ENCODE results near the gene NAGS. TPM values are rescaled to one million over a fixed set of nuclear protein-coding genes. Genes with fewer than 3 reads are reported as not detected.

The NAGS gene
- polyA plus RNA-seq, 1 of the 3 experiments (the other 2 are of a cell fraction): 1.7 TPM

- 13% methylated on average over 33 of the region's 78 CpGs for WGBS (ENCODE audit: low lambda C conversion rate)
- Histone ChIP-seq H3K27me3 (ENCODE audit: insufficient read depth) (peaks cover 14% of the 10 kb centered on the region; the same call in 1 of the 2 replicates), H3K36me3 (replicated peaks in 1 of 2; ENCODE audit: control insufficient read depth in 1 of 2, insufficient read depth in 2 of 2, low read length in 1 of 2) (no peaks in the 10 kb centered on the region), H3K79me2 (ENCODE audit: insufficient read depth) (no peaks in the 10 kb centered on the region), H3K9ac (no peak overlapping the region), H3K9me3 (no peaks in the 10 kb centered on the region), H3K4me2 (peak overlapping the region; percentile 74), H2AFZ (ENCODE audit: low read depth) (peak overlapping the region; percentile 68; the same call in 1 of the 2 replicates), H3K4me1 (ENCODE audit: control insufficient read depth in 1 of 2, insufficient read depth in 2 of 2, low read depth in 1 of 2, low read length in 1 of 2) (peaks cover 0 to 14% of the 10 kb centered on the region in 2 experiments; a peak in 1 of 4 replicates), H4K20me1 (ENCODE audit: insufficient read depth) (no peaks in the 10 kb centered on the region), H3K27ac (ENCODE audit: low read depth in 2 of 2, low read length in 1 of 2) (no peak overlapping the region), H3K9me2 (no peaks in the 10 kb centered on the region), H3F3A (replicated peaks; ENCODE audit: insufficient read depth) (no peaks in the 10 kb centered on the region), H3K4me3 (ENCODE audit: low read depth in 2 of 2, low read length in 1 of 2) (peak overlapping the region; percentile 41 to 54)
- CTCF ChIA-PET: interaction anchor here (0.6 to 5.3 kb wide), 25 partner anchors 9 to 1232 kb away, joined by 3 to 52 read pairs (median 4); partner anchors contain the start of genes PPY and TMEM101
- TF ChIP-seq CTCF (IDR thresholded peaks at IDR 0.05) (peak; percentile 39; the same call in 1 of the 2 replicates), MEF2A (IDR thresholded peaks at IDR 0.05; ENCODE audit: borderline replicate concordance, low read depth) (no peak), GATA2 (CRISPR knock-in tag; IDR thresholded peaks at IDR 0.05) (peak; percentile 77)
- peak; percentile 72 for DNase-seq
- POLR2A ChIA-PET: interaction anchor here (0.6 kb wide), 1 partner anchor 82 kb away, joined by 3 read pairs; the partner anchor contains the start of gene LSM12
Measured at GRCh38 chr17:43983515-43984411, 20.7 kb upstream of the NAGS start.

GRCh38 chr17:43984521-43984920 is 19.9 kb upstream of the NAGS start:
- DNase-seq: peak; percentile 71
- no peak overlapping the region for H3K27ac ChIP-seq (ENCODE audit: low read depth in 2 of 2, low read length in 1 of 2)
- no peak overlapping the region for H3K4me3 ChIP-seq (ENCODE audit: low read depth in 2 of 2, low read length in 1 of 2)
- POLR2A ChIA-PET: no interaction called here
- H3K9me2 ChIP-seq: no peaks in the 10 kb centered on the region
- no peaks in the 10 kb centered on the region for H3K36me3 ChIP-seq (replicated peaks in 1 of 2; ENCODE audit: control insufficient read depth in 1 of 2, insufficient read depth in 2 of 2, low read length in 1 of 2)
- H3K4me2 ChIP-seq: peak overlapping the region; percentile 74
- TF ChIP-seq JUND (IDR thresholded peaks at IDR 0.05) (no peak), NFIC (IDR thresholded peaks at IDR 0.05; ENCODE audit: borderline replicate concordance) (no peak), GATA2 (CRISPR knock-in tag; IDR thresholded peaks at IDR 0.05) (peak; percentile 52; the same call in 1 of the 2 replicates), FOXM1 (IDR thresholded peaks at IDR 0.05; ENCODE audit: low read depth) (no peak), ELF1 (IDR thresholded peaks at IDR 0.05) (no peak), YY1 (IDR thresholded peaks at IDR 0.05; ENCODE audit: low read depth) (no peak), TEAD4 (IDR thresholded peaks at IDR 0.05; ENCODE audit: borderline replicate concordance, insufficient read depth) (no peak), CTCF (IDR thresholded peaks at IDR 0.05) (no peak), POLR2AphosphoS5 (IDR thresholded peaks at IDR 0.05; ENCODE audit: low read depth, low read length) (no peak), PBX3 (IDR thresholded peaks at IDR 0.05) (no peak), EZH2phosphoT487 (IDR thresholded peaks at IDR 0.05; ENCODE audit: borderline replicate concordance, low read depth) (no peak), FOXJ3 (CRISPR knock-in tag; IDR thresholded peaks at IDR 0.05) (no peak), FOSL2 (IDR thresholded peaks at IDR 0.05; ENCODE audit: borderline replicate concordance, low read depth) (no peak), CHD2 (IDR thresholded peaks at IDR 0.05; ENCODE audit: low read length, partially characterized antibody) (no peak), RAD21 (IDR thresholded peaks at IDR 0.05; ENCODE audit: low read length) (no peak), EP300 (IDR thresholded peaks at IDR 0.05; ENCODE audit: borderline replicate concordance in 1 of 2, low read depth in 1 of 2, low read length in 1 of 2) (peak in 1 of 2 experiments; percentile 38; a peak in 1 of 4 replicates), MAX (IDR thresholded peaks at IDR 0.05; ENCODE audit: low read depth) (no peak)
- H3K27me3 ChIP-seq (ENCODE audit: insufficient read depth): peaks cover 13% of the 10 kb centered on the region; the same call in 1 of the 2 replicates
- no peaks in the 10 kb centered on the region for H3K9me3 ChIP-seq
- H2AFZ ChIP-seq (ENCODE audit: low read depth): peak overlapping the region; percentile 68; the same call in 1 of the 2 replicates
- 67% methylated on average over 8 of the region's 8 CpGs for WGBS (ENCODE audit: low lambda C conversion rate)
- H3F3A ChIP-seq (replicated peaks; ENCODE audit: insufficient read depth): no peaks in the 10 kb centered on the region
- CTCF ChIA-PET: interaction anchor here (0.6 to 5.3 kb wide), 13 partner anchors 10 to 1233 kb away, joined by 3 to 52 read pairs (median 5); partner anchors contain the start of genes PPY and TMEM101
- peaks cover 0 to 14% of the 10 kb centered on the region in 2 experiments; a peak in 1 of 4 replicates for H3K4me1 ChIP-seq (ENCODE audit: control insufficient read depth in 1 of 2, insufficient read depth in 2 of 2, low read depth in 1 of 2, low read length in 1 of 2)
- no peaks in the 10 kb centered on the region for H4K20me1 ChIP-seq (ENCODE audit: insufficient read depth)
- H3K79me2 ChIP-seq (ENCODE audit: insufficient read depth): no peaks in the 10 kb centered on the region
- H3K9ac ChIP-seq: no peak overlapping the region

Measured in SK-N-SH (cell line).